Measurements from ENCODE around the gene NXN. TPM values are rescaled to one million over a fixed set of nuclear protein-coding genes. Genes with fewer than 3 reads are reported as not detected.

NXN gene
- total RNA-seq, 2 donors from 2014 or later: 124 to 201 TPM

GRCh38 chr17:951325-952132 lies 28.0 kb downstream of the NXN start:
- peaks cover 15% of the 10 kb centered on the region for H3K4me1 Mint-ChIP-seq
- peak overlapping the region; percentile 95 for H3K27ac Mint-ChIP-seq
- H3K4me1 ChIP-seq (ENCODE audit: control insufficient read depth, insufficient read depth, low read length): peaks cover 9% of the 10 kb centered on the region
- WGBS, 2 experiments (ENCODE audit: insufficient coverage in 1 of 2, insufficient read length in 1 of 2): 10 to 11% methylated on average over 11 to 20 of the region's 27 CpGs
- peak overlapping the region; percentile 37 for H3K4me3 Mint-ChIP-seq
- H3K9me3 Mint-ChIP-seq: no peaks in the 10 kb centered on the region
- peak; percentile 97 for DNase-seq
- peak overlapping the region; percentile 99 for H3K27ac ChIP-seq (ENCODE audit: low read depth, low read length)
- TF ChIP-seq, protein P1, sequence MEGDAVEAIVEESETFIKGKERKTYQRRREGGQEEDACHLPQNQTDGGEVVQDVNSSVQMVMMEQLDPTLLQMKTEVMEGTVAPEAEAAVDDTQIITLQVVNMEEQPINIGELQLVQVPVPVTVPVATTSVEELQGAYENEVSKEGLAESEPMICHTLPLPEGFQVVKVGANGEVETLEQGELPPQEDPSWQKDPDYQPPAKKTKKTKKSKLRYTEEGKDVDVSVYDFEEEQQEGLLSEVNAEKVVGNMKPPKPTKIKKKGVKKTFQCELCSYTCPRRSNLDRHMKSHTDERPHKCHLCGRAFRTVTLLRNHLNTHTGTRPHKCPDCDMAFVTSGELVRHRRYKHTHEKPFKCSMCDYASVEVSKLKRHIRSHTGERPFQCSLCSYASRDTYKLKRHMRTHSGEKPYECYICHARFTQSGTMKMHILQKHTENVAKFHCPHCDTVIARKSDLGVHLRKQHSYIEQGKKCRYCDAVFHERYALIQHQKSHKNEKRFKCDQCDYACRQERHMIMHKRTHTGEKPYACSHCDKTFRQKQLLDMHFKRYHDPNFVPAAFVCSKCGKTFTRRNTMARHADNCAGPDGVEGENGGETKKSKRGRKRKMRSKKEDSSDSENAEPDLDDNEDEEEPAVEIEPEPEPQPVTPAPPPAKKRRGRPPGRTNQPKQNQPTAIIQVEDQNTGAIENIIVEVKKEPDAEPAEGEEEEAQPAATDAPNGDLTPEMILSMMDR (conservative IDR thresholded peaks at IDR 0.05): no peak
- H3K9ac ChIP-seq (ENCODE audit: extremely low read depth, low read length, poor library complexity, severe bottlenecking): peak overlapping the region; percentile 73
- no peaks in the 10 kb centered on the region for H3K27me3 Mint-ChIP-seq (ENCODE audit: insufficient read depth)
- no peaks in the 10 kb centered on the region for H3K27me3 ChIP-seq (ENCODE audit: control insufficient read depth, insufficient read depth, low read length, poor library complexity, severe bottlenecking)
- no peaks in the 10 kb centered on the region for H3K9me3 ChIP-seq (ENCODE audit: control insufficient read depth, low read length)
- peaks cover 32% of the 10 kb centered on the region for H3K36me3 ChIP-seq (ENCODE audit: control insufficient read depth, insufficient read depth, low read length)
- peaks cover 27% of the 10 kb centered on the region for H3K36me3 Mint-ChIP-seq (ENCODE audit: low read depth)
- no peak overlapping the region for H3K4me3 ChIP-seq (ENCODE audit: low read length)

DNA sequence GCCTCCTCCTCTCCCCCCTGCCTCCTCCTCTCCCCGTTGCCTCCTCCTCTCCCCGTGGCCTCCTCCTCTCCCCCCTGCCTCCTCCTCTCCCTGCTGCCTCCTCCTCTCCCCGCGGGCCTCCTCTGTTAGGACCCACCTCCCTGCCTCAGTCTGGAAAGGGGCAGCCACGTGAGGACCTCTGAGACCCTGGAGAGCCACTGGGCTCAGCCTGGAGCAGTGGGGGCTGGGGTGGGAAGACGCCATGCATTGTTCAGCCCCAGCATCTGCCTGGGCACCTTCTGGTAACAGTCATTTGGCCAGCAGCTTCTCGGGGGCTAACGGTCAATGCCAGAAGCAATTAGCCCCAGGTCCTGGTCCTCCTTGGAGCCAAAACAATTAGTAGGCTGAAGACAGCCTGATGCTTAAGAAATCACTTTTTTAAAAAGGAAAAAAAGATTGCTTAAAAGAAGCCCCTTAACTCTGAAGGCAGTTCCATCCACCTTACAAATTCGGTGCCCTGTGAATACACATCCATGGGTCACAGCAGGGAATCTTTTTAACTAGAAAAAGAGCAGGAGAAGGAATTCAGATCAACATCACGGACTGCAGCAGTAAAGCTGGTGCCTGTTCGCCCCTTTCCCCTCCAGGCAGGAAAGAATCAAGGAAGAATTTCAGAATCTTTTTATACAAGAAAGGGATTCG lies 29.8 kb downstream of the NXN start:
- Histone ChIP-seq H3K4me3 (ENCODE audit: low read length) (peak overlapping the region; percentile 60), H3K27me3 (ENCODE audit: control insufficient read depth, insufficient read depth, low read length, poor library complexity, severe bottlenecking) (no peaks in the 10 kb centered on the region), H3K9ac (ENCODE audit: extremely low read depth, low read length, poor library complexity, severe bottlenecking) (peak overlapping the region; percentile 73), H3K36me3 (ENCODE audit: control insufficient read depth, insufficient read depth, low read length) (peaks cover 32% of the 10 kb centered on the region), H3K4me1 (ENCODE audit: control insufficient read depth, insufficient read depth, low read length) (peaks cover 9% of the 10 kb centered on the region), H3K9me3 (ENCODE audit: control insufficient read depth, low read length) (no peaks in the 10 kb centered on the region), H3K27ac (ENCODE audit: low read depth, low read length) (peak overlapping the region; percentile 96)
- Mint-ChIP-seq H3K36me3 (ENCODE audit: low read depth) (peaks cover 28% of the 10 kb centered on the region), H3K4me3 (peak overlapping the region; percentile 37), H3K27me3 (ENCODE audit: insufficient read depth) (no peaks in the 10 kb centered on the region), H3K9me3 (no peaks in the 10 kb centered on the region), H3K27ac (peak overlapping the region; percentile 95), H3K4me1 (peaks cover 21% of the 10 kb centered on the region)
- TF ChIP-seq, protein P1 (conservative IDR thresholded peaks at IDR 0.05): no peak
- WGBS, 2 experiments (ENCODE audit: insufficient coverage in 1 of 2, insufficient read length in 1 of 2): 31 to 34% methylated on average over 7 to 10 of the region's 12 CpGs
- peak; percentile 90 for DNase-seq

DNA sequence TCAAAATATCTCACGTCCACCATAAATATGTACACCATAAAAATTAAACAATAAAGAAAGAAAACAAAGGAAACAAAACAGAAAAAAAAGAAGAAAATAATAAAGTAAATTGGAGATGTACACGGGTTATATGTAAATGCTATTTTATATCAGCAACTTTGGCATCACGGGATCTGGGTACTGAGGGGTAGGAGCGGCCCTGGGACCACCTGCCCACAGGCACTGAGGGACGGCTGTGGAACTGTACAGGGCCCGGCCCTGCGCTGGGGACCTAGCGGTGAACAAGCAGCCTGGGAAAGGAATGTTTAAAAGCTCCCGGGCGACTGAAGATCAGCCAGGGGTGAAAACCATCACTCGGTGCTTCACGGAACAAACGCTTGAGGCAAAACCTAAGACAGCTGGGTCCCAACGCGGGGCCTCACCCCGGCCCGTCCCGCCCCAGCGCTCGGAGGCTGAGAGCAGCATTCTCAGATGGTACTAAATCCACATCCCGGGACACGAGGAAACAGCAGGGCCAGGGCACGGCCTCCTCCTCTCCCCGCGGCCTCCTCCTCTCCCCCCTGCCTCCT lies 31.2 kb downstream of the NXN start:
- 86 to 95% methylated on average over 12 to 19 of the region's 25 CpGs for WGBS, 2 experiments (ENCODE audit: insufficient coverage in 1 of 2, insufficient read length in 1 of 2)
- TF ChIP-seq, protein P1 (conservative IDR thresholded peaks at IDR 0.05): no peak
- Mint-ChIP-seq H3K4me3 (no peak overlapping the region), H3K27ac (peak overlapping the region; percentile 87), H3K9me3 (no peaks in the 10 kb centered on the region), H3K27me3 (ENCODE audit: insufficient read depth) (no peaks in the 10 kb centered on the region), H3K36me3 (ENCODE audit: low read depth) (peaks cover 27% of the 10 kb centered on the region), H3K4me1 (peaks cover 27% of the 10 kb centered on the region)
- peaks cover 9% of the 10 kb centered on the region for H3K4me1 ChIP-seq (ENCODE audit: control insufficient read depth, insufficient read depth, low read length)
- no peaks in the 10 kb centered on the region for H3K27me3 ChIP-seq (ENCODE audit: control insufficient read depth, insufficient read depth, low read length, poor library complexity, severe bottlenecking)
- H3K4me3 ChIP-seq (ENCODE audit: low read length): no peak overlapping the region
- peak overlapping the region; percentile 75 for H3K27ac ChIP-seq (ENCODE audit: low read depth, low read length)
- H3K9ac ChIP-seq (ENCODE audit: extremely low read depth, low read length, poor library complexity, severe bottlenecking): no peak overlapping the region
- DNase-seq: peak; percentile 89
- peaks cover 34% of the 10 kb centered on the region for H3K36me3 ChIP-seq (ENCODE audit: control insufficient read depth, insufficient read depth, low read length)
- no peaks in the 10 kb centered on the region for H3K9me3 ChIP-seq (ENCODE audit: control insufficient read depth, low read length)
